ENCODE data around the gene USP28.
"Not testable (repeated sequence)": the region's sequence is repeated elsewhere in the genome, so short reads cannot be mapped to it uniquely, and the experiment has no call there.

Gene USP28

DNA sequence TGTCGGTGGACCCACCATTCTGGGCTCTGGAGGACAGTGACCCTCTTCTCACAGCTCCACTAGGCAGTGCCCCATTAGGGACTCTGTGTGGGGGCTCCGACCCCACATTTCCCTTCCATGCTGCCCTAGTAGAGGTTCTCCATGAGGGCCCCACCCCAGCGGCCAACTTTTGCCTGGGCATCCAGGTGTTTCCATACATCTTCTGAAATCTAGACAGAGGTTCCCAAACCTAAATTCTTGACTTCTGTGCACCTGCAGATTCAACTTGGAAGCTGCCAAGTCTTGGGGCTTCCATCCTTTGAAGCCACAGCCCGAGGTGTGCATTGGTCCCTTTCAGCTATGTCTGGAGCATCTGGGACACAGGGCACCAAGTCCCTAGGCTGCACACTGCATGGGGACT is 4.1 kb upstream of the USP28 start:
- not testable (repeated sequence) for DNase-seq (ENCODE audit: low read depth in 2 of 2, low spot score in 1 of 2)

GRCh38 chr11:113877670-113878055 is 2.3 kb upstream of the USP28 start:
- no peak for DNase-seq (ENCODE audit: low read depth in 2 of 2, low spot score in 1 of 2)

- no peak for DNase-seq (ENCODE audit: low read depth in 2 of 2, low spot score in 1 of 2)
Observed at GRCh38 chr11:113876798-113877669, 1.7 kb upstream of the USP28 start.

- no peak for DNase-seq (ENCODE audit: low read depth in 2 of 2, low spot score in 1 of 2)
Observed at GRCh38 chr11:113876074-113876797, 864 bp upstream of the USP28 start.

- DNase-seq (ENCODE audit: low read depth in 2 of 2, low spot score in 1 of 2), result no peak
Observed at GRCh38 chr11:113874581-113875233, 665 bp downstream of the USP28 start.

DNA sequence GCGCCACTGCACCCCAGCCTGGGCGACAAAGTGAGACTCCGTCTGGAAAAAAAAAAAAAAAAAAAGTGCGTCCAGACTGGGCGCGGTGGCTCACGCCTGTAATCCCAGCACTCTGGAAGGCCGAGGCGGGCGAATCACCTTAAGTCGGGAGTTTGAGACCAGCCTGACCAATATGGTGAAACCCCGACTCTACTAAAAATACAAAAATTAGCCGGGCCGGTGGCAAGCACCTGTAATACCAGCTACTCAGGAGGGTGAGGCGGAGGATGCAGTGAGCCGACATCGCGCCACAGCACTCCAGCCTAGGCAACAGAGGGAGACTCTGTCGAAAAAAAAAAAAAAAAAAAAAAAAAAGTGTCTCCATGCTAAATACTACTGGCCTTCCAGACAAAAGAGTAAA is 1.3 kb downstream of the USP28 start:
- DNase-seq (ENCODE audit: low read depth in 2 of 2, low spot score in 1 of 2), result no peak

DNA sequence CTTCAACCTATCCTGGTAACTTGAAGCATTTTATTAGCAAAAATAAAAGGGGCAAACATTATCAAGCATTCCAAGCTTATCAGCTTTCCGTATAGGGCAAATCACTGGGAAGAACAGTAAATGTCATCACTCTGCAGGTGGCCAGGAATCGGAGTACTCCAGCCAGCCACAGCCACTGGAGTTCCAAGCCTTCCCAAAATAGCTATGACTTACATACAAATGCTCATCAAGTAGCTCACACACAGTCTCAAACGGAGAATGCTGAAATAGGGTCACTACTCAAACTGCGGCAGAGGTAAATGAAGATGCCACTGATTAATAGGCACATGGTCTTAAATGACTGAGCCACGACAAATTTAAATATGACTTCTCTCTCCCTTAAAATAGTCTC is 2.1 kb downstream of the USP28 start:
- no peak for DNase-seq (ENCODE audit: low read depth in 2 of 2, low spot score in 1 of 2)

DNA sequence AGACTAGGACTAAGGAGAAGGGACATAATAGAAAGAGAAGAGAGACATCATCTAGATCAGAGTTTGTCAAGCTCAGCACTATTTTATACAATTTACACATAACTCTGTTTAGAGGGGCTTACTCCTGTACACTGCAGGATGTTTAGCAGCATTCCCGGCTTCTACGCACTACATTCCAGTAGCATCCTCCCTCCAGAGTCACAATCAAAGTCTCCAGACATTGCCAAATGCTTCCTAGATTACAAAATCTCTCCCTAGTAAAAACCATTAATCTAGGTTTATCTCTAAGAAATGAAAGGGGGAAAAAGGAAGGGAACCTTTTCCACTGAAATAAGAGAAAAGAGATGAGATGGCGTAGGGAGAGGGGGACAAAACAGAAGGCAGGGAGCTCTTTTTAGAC is 4.0 kb downstream of the USP28 start:
- DNase-seq (ENCODE audit: low read depth in 2 of 2, low spot score in 1 of 2), result no peak

DNA sequence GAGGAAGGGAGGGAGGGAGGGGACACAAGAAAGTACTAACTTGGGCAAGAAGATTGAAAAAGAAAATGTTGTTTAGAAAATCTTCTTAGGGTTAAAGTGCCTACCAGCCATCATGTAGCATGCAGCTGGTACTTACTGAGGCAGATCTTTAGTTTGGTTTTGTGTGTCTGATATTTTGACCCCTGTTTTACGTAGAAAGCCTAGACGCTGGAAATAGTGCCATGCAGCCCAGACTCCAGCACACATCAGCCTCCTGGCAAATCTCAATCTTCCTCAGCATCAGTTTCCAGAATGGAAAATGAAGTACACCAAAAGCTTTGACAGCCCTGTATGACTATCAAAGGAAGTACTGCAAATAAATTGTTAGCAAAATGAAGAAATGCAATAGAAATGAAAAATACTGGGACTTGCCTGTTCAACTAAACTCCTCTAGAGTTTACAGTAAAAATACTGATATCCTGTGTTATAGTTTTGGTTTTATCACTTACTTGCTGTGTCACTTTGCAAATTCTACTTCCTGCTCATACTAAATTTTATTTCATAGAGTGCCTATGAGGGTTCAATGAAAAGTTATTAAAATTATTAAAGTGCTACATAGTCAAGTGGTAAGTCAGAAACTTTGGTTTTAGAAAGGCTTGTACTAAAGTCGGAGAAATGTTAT is 7.4 kb downstream of the USP28 start:
- DNase-seq (ENCODE audit: low read depth in 2 of 2, low spot score in 1 of 2), result no peak

GRCh38 chr11:113865873-113866272 is 9.5 kb downstream of the USP28 start:
- DNase-seq (ENCODE audit: low read depth in 2 of 2, low spot score in 1 of 2), result no peak

DNA sequence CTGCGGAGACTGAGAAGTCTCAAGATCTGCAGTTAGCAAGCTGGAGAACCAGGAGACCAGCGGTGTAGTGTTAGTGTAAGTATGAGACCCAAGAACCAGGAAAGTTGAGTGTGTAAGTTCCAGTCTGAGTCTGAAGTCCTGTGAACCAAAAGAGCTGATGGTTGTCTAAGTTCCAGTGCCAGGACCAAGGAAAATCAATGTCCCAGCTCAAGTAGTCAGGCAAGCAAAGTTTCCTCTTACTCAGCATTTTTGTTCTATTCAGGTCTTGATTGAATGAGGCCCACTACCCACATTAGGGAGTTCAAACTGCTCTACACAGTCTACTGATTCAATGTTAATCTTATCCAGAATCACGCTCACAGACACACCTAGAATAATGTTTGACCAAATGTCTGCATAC is 11.0 kb downstream of the USP28 start:
- DNase-seq (ENCODE audit: low read depth in 2 of 2, low spot score in 1 of 2), result no peak

GRCh38 chr11:113862435-113862834 is 12.9 kb downstream of the USP28 start:
- no peak for DNase-seq (ENCODE audit: low read depth in 2 of 2, low spot score in 1 of 2)

DNA sequence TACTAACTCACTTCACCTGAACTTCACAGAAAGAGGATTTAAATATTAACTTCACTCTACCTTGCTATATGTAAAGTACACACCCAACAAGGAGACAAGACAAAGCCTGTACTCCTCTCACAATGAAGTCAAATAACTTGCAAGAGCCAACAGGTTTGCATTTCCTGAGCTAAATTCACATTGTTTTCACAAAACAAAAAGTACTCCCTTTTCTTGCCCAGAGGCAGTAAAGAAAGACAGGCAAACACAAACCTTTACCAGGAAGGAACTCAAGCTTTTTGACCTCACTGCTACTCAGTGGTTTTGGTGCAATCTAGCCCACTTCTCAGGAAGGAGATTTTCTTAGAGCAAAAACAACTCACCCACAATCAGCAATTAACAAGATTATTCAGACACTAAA is 15.7 kb downstream of the USP28 start:
- DNase-seq (ENCODE audit: low read depth in 2 of 2, low spot score in 1 of 2), result no peak

- no peak for DNase-seq (ENCODE audit: low read depth in 2 of 2, low spot score in 1 of 2)
Observed at GRCh38 chr11:113856966-113857759, 18.2 kb downstream of the USP28 start.

GRCh38 chr11:113855803-113856202 is 19.6 kb downstream of the USP28 start:
- DNase-seq (ENCODE audit: low read depth in 2 of 2, low spot score in 1 of 2), result no peak

- DNase-seq (ENCODE audit: low read depth in 2 of 2, low spot score in 1 of 2), result no peak
Observed at GRCh38 chr11:113850188-113850587, 25.2 kb downstream of the USP28 start.

DNA sequence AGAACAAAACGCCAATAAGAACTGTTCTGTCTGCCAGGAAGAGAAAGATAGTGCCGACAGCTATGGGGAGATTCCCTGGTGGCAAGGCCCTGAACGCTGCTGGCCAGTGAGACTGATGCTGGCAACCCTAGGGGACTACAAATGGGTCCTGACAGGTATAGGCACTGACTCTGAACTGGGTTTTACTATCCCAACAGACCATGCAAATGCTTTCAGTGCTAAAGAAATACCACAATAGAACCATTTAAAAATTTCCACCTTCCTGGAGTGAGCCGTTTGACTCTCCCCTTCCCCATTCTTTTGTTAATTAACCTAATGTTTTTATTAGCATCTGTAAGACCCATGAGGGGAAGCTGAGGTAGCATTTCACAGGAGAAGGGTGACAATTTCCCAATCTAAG is 25.7 kb downstream of the USP28 start:
- no peak for DNase-seq (ENCODE audit: low read depth in 2 of 2, low spot score in 1 of 2)

DNA sequence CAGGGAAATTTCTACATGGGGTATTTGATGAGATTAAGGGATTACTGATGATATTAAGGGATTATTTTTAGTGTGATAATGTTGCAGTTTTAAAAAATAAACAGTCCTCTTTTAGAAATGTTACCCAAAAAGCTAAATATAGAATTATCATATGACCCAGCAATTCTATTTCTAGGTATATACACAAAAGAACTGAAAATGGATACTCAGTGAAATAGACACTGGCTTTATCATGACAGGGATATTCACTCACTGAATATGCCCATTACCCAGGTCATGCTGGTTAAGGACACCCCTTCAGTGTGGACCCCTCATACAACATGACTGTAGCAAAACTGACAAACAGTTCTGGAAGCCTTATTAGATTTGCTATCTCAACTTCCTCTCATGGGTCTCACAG is 27.8 kb downstream of the USP28 start:
- no peak for DNase-seq (ENCODE audit: low read depth in 2 of 2, low spot score in 1 of 2)

- no peak for DNase-seq (ENCODE audit: low read depth in 2 of 2, low spot score in 1 of 2)
Observed at GRCh38 chr11:113847111-113847510, 28.3 kb downstream of the USP28 start.

GRCh38 chr11:113841691-113842090 is 33.7 kb downstream of the USP28 start:
- no peak for DNase-seq (ENCODE audit: low read depth in 2 of 2, low spot score in 1 of 2)
